Measurements from ENCODE around the gene NBPF12.
"Not testable (repeated sequence)": the region's sequence is repeated elsewhere in the genome, so short reads cannot be mapped to it uniquely, and the experiment has no call there.

DNA sequence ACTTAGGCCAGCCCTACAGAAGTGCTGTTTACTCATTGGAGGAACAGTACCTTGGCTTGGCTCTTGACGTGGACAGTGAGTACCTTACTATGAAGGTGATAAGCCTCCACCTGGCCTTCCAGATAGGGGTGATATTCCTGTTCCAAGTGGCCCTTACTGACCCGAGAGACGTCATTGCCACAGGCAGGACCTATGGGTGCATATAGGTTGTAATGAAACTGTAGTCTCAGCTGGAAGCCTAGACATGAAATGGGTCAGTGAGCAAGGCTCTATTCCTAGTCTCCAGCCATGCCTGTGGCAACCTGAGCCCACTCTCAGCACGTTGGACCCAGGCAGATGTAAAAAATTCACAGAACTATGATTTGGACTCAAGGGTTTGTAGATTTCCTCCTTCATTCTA, 48.3 kb downstream of the NBPF12 start:
- not testable (repeated sequence) for TF ChIP-seq ZBTB33 (IDR thresholded peaks at IDR 0.05); SP1 (IDR thresholded peaks at IDR 0.05); TAF1 (conservative IDR thresholded peaks at IDR 0.05); GABPA (IDR thresholded peaks at IDR 0.05 in 1 of 2, conservative IDR thresholded peaks at IDR 0.05 in 1 of 2); ATF3 (IDR thresholded peaks at IDR 0.05); RAD21 (IDR thresholded peaks at IDR 0.05); REST (IDR thresholded peaks at IDR 0.05); YY1 (IDR thresholded peaks at IDR 0.05); MAX (IDR thresholded peaks at IDR 0.05)
- TF ChIP-seq, protein P1, sequence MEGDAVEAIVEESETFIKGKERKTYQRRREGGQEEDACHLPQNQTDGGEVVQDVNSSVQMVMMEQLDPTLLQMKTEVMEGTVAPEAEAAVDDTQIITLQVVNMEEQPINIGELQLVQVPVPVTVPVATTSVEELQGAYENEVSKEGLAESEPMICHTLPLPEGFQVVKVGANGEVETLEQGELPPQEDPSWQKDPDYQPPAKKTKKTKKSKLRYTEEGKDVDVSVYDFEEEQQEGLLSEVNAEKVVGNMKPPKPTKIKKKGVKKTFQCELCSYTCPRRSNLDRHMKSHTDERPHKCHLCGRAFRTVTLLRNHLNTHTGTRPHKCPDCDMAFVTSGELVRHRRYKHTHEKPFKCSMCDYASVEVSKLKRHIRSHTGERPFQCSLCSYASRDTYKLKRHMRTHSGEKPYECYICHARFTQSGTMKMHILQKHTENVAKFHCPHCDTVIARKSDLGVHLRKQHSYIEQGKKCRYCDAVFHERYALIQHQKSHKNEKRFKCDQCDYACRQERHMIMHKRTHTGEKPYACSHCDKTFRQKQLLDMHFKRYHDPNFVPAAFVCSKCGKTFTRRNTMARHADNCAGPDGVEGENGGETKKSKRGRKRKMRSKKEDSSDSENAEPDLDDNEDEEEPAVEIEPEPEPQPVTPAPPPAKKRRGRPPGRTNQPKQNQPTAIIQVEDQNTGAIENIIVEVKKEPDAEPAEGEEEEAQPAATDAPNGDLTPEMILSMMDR (IDR thresholded peaks at IDR 0.05; ENCODE audit: low read depth, low read length, missing input control): not testable (repeated sequence)
